MM.1S (cell line): Measurements from ENCODE around the gene COL8A2.

Experiments used
- DNase-seq: peaks from one replicate; pipeline ENCODE4 v3.0.0-alpha.2; 2015
- H2AFZ ChIP-seq: fragments of 300-600 bp; sonication (generic); 2 replicates; pipeline ENCODE4 v1.6.0; 2016; ENCODE audit warnings: antibody characterized with exemption, low read length
- H3F3A ChIP-seq: fragments of 300-600 bp; sonication (generic); 2 replicates; pipeline ENCODE4 v1.6.1; 2016; ENCODE audit warnings: mild to moderate bottlenecking, antibody characterized with exemption, low read length, moderate library complexity, mixed read lengths; ENCODE audit not compliant: insufficient read depth
- H3K27ac ChIP-seq: fragments of 300-600 bp; sonication (generic); 2 replicates; pipeline ENCODE4 v1.5.1; 2016; ENCODE audit warnings: mild to moderate bottlenecking, low read length
- H3K27me3 ChIP-seq: fragments of 300-600 bp; sonication (generic); replicated peaks from 2 replicates; pipeline ENCODE4 v1.6.0; 2016; ENCODE audit warnings: low read length; ENCODE audit not compliant: insufficient read depth
- H3K36me3 ChIP-seq: fragments of 300-600 bp; sonication (generic); replicated peaks from 2 replicates; pipeline ENCODE4 v1.6.1; 2016; ENCODE audit warnings: mild to moderate bottlenecking, low read length, mixed read lengths; ENCODE audit not compliant: insufficient read depth
- H3K4me1 ChIP-seq: fragments of 300-600 bp; sonication (generic); 2 replicates; pipeline ENCODE4 v1.6.1; 2016; ENCODE audit warnings: low read length, mixed read lengths
- H3K4me2 ChIP-seq: fragments of 300-600 bp; sonication (generic); 2 replicates; pipeline ENCODE4 v1.6.0; 2016; ENCODE audit warnings: low read depth, low read length
- H3K4me3 ChIP-seq: fragments of 300-600 bp; sonication (generic); 2 replicates; pipeline ENCODE4 v1.5.1; 2016; ENCODE audit warnings: low read length, mixed read lengths
- H3K79me2 ChIP-seq: fragments of 300-600 bp; sonication (generic); 2 replicates; pipeline ENCODE4 v1.6.1; 2016; ENCODE audit warnings: mixed run types, low read length, mixed read lengths
- H3K9ac ChIP-seq: fragments of 300-600 bp; sonication (generic); 2 replicates; pipeline ENCODE4 v1.6.1; 2016; ENCODE audit warnings: low read length, mixed read lengths
- H3K9me2 ChIP-seq: fragments of 300-600 bp; sonication (generic); replicated peaks from 2 replicates; pipeline ENCODE4 v1.6.1; 2016; ENCODE audit warnings: mild to moderate bottlenecking, low read length, mixed read lengths; ENCODE audit not compliant: insufficient read depth
- H3K9me3 ChIP-seq: fragments of 300-600 bp; sonication (generic); replicated peaks from 2 replicates; pipeline ENCODE4 v1.6.1; 2016; ENCODE audit warnings: mild to moderate bottlenecking, low read length, mixed read lengths; ENCODE audit not compliant: insufficient read depth
- H4K20me1 ChIP-seq: fragments of 300-600 bp; sonication (generic); 2 replicates; pipeline ENCODE4 v1.6.1; 2016; ENCODE audit warnings: mild to moderate bottlenecking, low read length, moderate library complexity, mixed read lengths; ENCODE audit not compliant: insufficient read depth
- CTCF ChIP-seq: fragments of 300-600 bp; sonication (generic); IDR thresholded peaks from 2 replicates; pipeline ENCODE4 v1.5.1; 2016; ENCODE audit warnings: antibody characterized with exemption, low read length, mixed read lengths
- EZH2 ChIP-seq: fragments of 300-600 bp; sonication (generic); optimal IDR thresholded peaks from 2 replicates; pipeline ENCODE3; 2017; ENCODE audit warnings: low read depth, mild to moderate bottlenecking, antibody characterized with exemption, low read length, mixed read lengths
- EZH2phosphoT487 ChIP-seq: fragments of 300-600 bp; sonication (generic); IDR thresholded peaks from 2 replicates; pipeline ENCODE4 v1.6.1; 2018; ENCODE audit warnings: antibody characterized with exemption, low read length

COL8A2 gene

GRCh38 chr1:36137776-36138175 is 12.8 kb upstream of the COL8A2 start:
- H3K4me2 ChIP-seq, result no peak overlapping the region
- DNase-seq, result no peak
- H3F3A ChIP-seq, result no peaks in the 10 kb centered on the region
- no peak overlapping the region for H3K9ac ChIP-seq
- H3K4me1 ChIP-seq, result no peaks in the 10 kb centered on the region
- H3K27me3 ChIP-seq, result no peaks in the 10 kb centered on the region
- H2AFZ ChIP-seq, result no peak overlapping the region
- no peaks in the 10 kb centered on the region for H3K9me2 ChIP-seq
- H3K9me3 ChIP-seq, result no peaks in the 10 kb centered on the region
- H3K27ac ChIP-seq, result no peak overlapping the region
- 0 out of 2 replicates have a peak, but pooled peaks cover 4% of the 10 kb centered on the region for H3K36me3 ChIP-seq
- TF ChIP-seq CTCF (no peak), EZH2 (no peak), EZH2phosphoT487 (no peak)
- H3K79me2 ChIP-seq, result peaks cover 25% of the 10 kb centered on the region
- H3K4me3 ChIP-seq, result no peak overlapping the region
- no peaks in the 10 kb centered on the region for H4K20me1 ChIP-seq

- Histone ChIP-seq H3K9ac (no peak overlapping the region), H3K79me2 (peaks cover 19% of the 10 kb centered on the region), H3K4me2 (no peak overlapping the region), H3K9me2 (no peaks in the 10 kb centered on the region), H3K4me3 (no peak overlapping the region), H3K27me3 (no peaks in the 10 kb centered on the region), H3K36me3 (0 out of 2 replicates have a peak, but pooled peaks cover 4% of the 10 kb centered on the region), H3K9me3 (no peaks in the 10 kb centered on the region), H3K4me1 (no peaks in the 10 kb centered on the region), H3K27ac (no peak overlapping the region), H3F3A (no peaks in the 10 kb centered on the region), H4K20me1 (no peaks in the 10 kb centered on the region), H2AFZ (no peak overlapping the region)
- no peak for DNase-seq
- TF ChIP-seq EZH2, result no peak
- no peak for TF ChIP-seq EZH2phosphoT487
- no peak for TF ChIP-seq CTCF
Observed at GRCh38 chr1:36137226-36137625, 12.2 kb upstream of the COL8A2 start.

DNA sequence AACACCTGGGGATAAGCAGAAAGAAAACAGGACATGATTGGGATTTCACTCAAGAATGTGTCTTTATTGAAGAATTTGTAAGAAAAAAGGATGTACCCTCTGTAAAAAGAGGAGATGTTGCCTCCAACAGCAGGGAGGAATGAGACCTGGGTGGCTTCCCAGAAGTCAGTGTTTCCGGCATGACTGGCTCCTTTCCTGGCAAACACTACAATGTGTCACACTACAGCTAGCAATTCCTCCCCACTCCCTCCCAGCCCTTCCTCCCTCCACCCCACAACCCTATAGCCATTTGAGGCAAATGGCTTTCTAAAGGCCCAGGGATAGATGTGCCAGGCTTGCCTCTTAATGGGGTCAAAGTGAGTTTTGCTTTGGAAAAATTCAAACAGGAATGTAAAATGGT is 11.5 kb upstream of the COL8A2 start:
- Histone ChIP-seq H3K4me2 (no peak overlapping the region), H2AFZ (no peak overlapping the region), H3K79me2 (peaks cover 15% of the 10 kb centered on the region), H4K20me1 (no peaks in the 10 kb centered on the region), H3K4me3 (no peak overlapping the region), H3K27ac (no peak overlapping the region), H3K4me1 (no peaks in the 10 kb centered on the region), H3K9me3 (no peaks in the 10 kb centered on the region), H3F3A (no peaks in the 10 kb centered on the region), H3K9me2 (no peaks in the 10 kb centered on the region), H3K9ac (no peak overlapping the region), H3K27me3 (no peaks in the 10 kb centered on the region), H3K36me3 (0 out of 2 replicates have a peak, but pooled peaks cover 4% of the 10 kb centered on the region)
- TF ChIP-seq CTCF, result no peak
- TF ChIP-seq EZH2, result no peak
- no peak for TF ChIP-seq EZH2phosphoT487
- DNase-seq, result no peak
